Measurements from ENCODE around the gene OVOL1. TPM values are rescaled to one million over a fixed set of nuclear protein-coding genes. Genes with fewer than 3 reads are reported as not detected.

The OVOL1 gene
- total RNA-seq, 1 donor from 2014 or later, result 7.7 TPM

GRCh38 chr11:65790902-65791650 is 4.2 kb downstream of the OVOL1 start:
- H3K4me3 Mint-ChIP-seq, result peak overlapping the region; percentile 75
- no peak for DNase-seq (ENCODE audit: extremely low spot score, unreplicated experiment)
- H3K27ac Mint-ChIP-seq, result peak overlapping the region; percentile 60
- no peaks in the 10 kb centered on the region for H3K36me3 Mint-ChIP-seq
- H3K27me3 Mint-ChIP-seq, result peaks cover 34% of the 10 kb centered on the region
- peaks cover 16% of the 10 kb centered on the region for H3K4me1 Mint-ChIP-seq (ENCODE audit: unreplicated experiment)
- H3K9me3 Mint-ChIP-seq, result no peaks in the 10 kb centered on the region
- TF ChIP-seq CTCF (conservative IDR thresholded peaks at IDR 0.05), result no peak

- peaks cover 16% of the 10 kb centered on the region for H3K4me1 Mint-ChIP-seq (ENCODE audit: unreplicated experiment)
- no peak overlapping the region for H3K4me3 Mint-ChIP-seq
- H3K27ac Mint-ChIP-seq, result peak overlapping the region; percentile 81
- no peaks in the 10 kb centered on the region for H3K36me3 Mint-ChIP-seq
- peaks cover 33% of the 10 kb centered on the region for H3K27me3 Mint-ChIP-seq
- no peak for DNase-seq (ENCODE audit: extremely low spot score, unreplicated experiment)
- no peaks in the 10 kb centered on the region for H3K9me3 Mint-ChIP-seq
- no peak for TF ChIP-seq CTCF (conservative IDR thresholded peaks at IDR 0.05)
These were observed 4.9 kb downstream of the OVOL1 start for GRCh38 chr11:65791719-65792213.

GRCh38 chr11:65792456-65792855 is 5.6 kb downstream of the OVOL1 start:
- Mint-ChIP-seq H3K4me1 (ENCODE audit: unreplicated experiment) (peaks cover 21% of the 10 kb centered on the region), H3K27ac (peak overlapping the region; percentile 81), H3K4me3 (peak overlapping the region; percentile 65), H3K9me3 (no peaks in the 10 kb centered on the region), H3K36me3 (no peaks in the 10 kb centered on the region), H3K27me3 (peaks cover 33% of the 10 kb centered on the region)
- TF ChIP-seq CTCF (conservative IDR thresholded peaks at IDR 0.05), result no peak
- no peak for DNase-seq (ENCODE audit: extremely low spot score, unreplicated experiment)

- no peaks in the 10 kb centered on the region for H3K9me3 Mint-ChIP-seq
- H3K27ac Mint-ChIP-seq, result peak overlapping the region; percentile 81
- no peak for TF ChIP-seq CTCF (conservative IDR thresholded peaks at IDR 0.05)
- DNase-seq (ENCODE audit: extremely low spot score, unreplicated experiment), result no peak
- H3K4me3 Mint-ChIP-seq, result peak overlapping the region; percentile 65
- H3K36me3 Mint-ChIP-seq, result no peaks in the 10 kb centered on the region
- H3K4me1 Mint-ChIP-seq (ENCODE audit: unreplicated experiment), result peaks cover 21% of the 10 kb centered on the region
- peaks cover 30% of the 10 kb centered on the region for H3K27me3 Mint-ChIP-seq
These were observed 6.3 kb downstream of the OVOL1 start for GRCh38 chr11:65793144-65793581.

GRCh38 chr11:65793625-65794400 is 7.0 kb downstream of the OVOL1 start:
- no peak for DNase-seq (ENCODE audit: extremely low spot score, unreplicated experiment)
- Mint-ChIP-seq H3K9me3 (no peaks in the 10 kb centered on the region), H3K27me3 (peaks cover 23% of the 10 kb centered on the region), H3K27ac (no peak overlapping the region), H3K4me3 (no peak overlapping the region), H3K36me3 (no peaks in the 10 kb centered on the region), H3K4me1 (ENCODE audit: unreplicated experiment) (peaks cover 19% of the 10 kb centered on the region)
- no peak for TF ChIP-seq CTCF (conservative IDR thresholded peaks at IDR 0.05)

All from type B pancreatic cell (in vitro differentiated cells).